ENCODE measurements around the gene PLEKHA4.
A peak's percentile ranks its signal among the peaks of the same experiment; 100 is the strongest.
"Not testable (repeated sequence)": the region's sequence is repeated elsewhere in the genome, so short reads cannot be mapped to it uniquely, and the experiment has no call there.

The PLEKHA4 gene

DNA sequence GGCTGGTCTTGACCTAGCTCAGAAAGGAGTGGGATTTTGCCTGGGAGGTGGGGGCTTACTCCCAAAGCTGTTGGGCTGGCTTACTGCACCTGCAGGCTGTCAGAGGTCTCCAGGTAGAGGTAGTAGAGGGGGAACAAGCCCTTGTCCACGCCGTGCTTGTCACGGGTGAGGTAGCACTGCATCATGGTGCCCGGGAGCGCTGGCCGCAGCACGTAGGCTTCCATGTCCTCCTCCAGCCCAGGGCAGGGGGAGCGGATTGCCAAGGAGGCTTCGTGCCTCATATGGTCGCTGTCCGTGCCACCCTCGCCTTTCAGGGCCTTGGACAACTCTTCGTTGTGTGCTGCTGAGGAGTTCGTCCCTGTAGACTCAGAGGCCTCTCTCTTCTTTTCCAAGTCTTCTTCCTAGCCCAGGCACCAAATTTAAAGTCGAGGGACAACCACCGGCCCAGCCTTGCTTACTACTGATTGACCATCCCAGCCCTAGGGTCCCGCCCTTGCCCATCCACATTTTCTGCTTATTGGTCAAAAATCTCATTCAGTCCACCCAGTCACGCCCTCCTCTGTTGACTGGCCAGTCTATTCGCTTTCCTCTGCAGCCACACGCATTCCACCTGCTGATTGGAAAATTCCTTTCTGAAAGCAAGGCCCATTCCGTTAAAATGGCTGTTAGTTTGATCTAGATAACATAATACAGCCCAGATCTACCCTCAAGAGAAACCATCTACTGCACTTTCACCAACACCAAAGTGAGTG is 19.6 kb upstream of the PLEKHA4 start:
- DNase-seq (ENCODE audit: low read depth in 1 of 2, low spot score in 1 of 2), result no peak
- Histone ChIP-seq H3K4me3 (replicated peaks; ENCODE audit: insufficient read depth, low read length) (no peak overlapping the region), H3K27me3 (ENCODE audit: insufficient read depth, poor library complexity, severe bottlenecking) (no peaks in the 10 kb centered on the region), H3K27ac (replicated peaks) (no peak overlapping the region)
- TF ChIP-seq SPI1 (IDR thresholded peaks at IDR 0.05; ENCODE audit: borderline replicate concordance, low read depth) (no peak), POLR2AphosphoS5 (IDR thresholded peaks at IDR 0.05; ENCODE audit: low read depth) (no peak), GABPA (IDR thresholded peaks at IDR 0.05; ENCODE audit: low read depth) (no peak)
- TF ChIP-seq, protein P1, sequence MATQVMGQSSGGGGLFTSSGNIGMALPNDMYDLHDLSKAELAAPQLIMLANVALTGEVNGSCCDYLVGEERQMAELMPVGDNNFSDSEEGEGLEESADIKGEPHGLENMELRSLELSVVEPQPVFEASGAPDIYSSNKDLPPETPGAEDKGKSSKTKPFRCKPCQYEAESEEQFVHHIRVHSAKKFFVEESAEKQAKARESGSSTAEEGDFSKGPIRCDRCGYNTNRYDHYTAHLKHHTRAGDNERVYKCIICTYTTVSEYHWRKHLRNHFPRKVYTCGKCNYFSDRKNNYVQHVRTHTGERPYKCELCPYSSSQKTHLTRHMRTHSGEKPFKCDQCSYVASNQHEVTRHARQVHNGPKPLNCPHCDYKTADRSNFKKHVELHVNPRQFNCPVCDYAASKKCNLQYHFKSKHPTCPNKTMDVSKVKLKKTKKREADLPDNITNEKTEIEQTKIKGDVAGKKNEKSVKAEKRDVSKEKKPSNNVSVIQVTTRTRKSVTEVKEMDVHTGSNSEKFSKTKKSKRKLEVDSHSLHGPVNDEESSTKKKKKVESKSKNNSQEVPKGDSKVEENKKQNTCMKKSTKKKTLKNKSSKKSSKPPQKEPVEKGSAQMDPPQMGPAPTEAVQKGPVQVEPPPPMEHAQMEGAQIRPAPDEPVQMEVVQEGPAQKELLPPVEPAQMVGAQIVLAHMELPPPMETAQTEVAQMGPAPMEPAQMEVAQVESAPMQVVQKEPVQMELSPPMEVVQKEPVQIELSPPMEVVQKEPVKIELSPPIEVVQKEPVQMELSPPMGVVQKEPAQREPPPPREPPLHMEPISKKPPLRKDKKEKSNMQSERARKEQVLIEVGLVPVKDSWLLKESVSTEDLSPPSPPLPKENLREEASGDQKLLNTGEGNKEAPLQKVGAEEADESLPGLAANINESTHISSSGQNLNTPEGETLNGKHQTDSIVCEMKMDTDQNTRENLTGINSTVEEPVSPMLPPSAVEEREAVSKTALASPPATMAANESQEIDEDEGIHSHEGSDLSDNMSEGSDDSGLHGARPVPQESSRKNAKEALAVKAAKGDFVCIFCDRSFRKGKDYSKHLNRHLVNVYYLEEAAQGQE (IDR thresholded peaks at IDR 0.05; ENCODE audit: insufficient replicate concordance, low read depth), result no peak
- TF ChIP-seq, protein P2, sequence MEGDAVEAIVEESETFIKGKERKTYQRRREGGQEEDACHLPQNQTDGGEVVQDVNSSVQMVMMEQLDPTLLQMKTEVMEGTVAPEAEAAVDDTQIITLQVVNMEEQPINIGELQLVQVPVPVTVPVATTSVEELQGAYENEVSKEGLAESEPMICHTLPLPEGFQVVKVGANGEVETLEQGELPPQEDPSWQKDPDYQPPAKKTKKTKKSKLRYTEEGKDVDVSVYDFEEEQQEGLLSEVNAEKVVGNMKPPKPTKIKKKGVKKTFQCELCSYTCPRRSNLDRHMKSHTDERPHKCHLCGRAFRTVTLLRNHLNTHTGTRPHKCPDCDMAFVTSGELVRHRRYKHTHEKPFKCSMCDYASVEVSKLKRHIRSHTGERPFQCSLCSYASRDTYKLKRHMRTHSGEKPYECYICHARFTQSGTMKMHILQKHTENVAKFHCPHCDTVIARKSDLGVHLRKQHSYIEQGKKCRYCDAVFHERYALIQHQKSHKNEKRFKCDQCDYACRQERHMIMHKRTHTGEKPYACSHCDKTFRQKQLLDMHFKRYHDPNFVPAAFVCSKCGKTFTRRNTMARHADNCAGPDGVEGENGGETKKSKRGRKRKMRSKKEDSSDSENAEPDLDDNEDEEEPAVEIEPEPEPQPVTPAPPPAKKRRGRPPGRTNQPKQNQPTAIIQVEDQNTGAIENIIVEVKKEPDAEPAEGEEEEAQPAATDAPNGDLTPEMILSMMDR (IDR thresholded peaks at IDR 0.05; ENCODE audit: insufficient read depth, low read length), result no peak

DNA sequence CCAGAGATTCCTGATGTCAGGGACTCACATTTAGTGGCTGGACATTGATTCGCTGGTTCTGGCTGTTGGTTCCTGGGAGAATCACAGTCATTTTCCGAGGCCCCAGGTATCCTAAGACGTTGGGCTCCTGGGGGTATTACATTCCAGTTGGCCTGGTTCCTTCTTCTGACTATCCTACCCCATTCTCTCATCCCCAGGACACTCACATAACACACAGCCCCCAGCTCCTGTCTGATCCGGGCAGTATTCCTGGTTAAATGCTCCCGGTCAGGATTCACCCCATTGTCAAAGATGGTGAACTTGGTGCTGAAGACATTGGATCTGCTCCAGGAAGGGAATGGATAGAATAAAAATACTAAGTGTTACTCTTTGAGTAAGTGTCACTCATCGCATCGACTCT is 15.3 kb upstream of the PLEKHA4 start:
- DNase-seq (ENCODE audit: low read depth in 1 of 2, low spot score in 1 of 2), result no peak
- TF ChIP-seq POLR2AphosphoS5 (IDR thresholded peaks at IDR 0.05; ENCODE audit: low read depth) (no peak), SPI1 (IDR thresholded peaks at IDR 0.05; ENCODE audit: borderline replicate concordance, low read depth) (no peak), GABPA (IDR thresholded peaks at IDR 0.05; ENCODE audit: low read depth) (no peak)
- TF ChIP-seq, protein P1 (IDR thresholded peaks at IDR 0.05; ENCODE audit: insufficient replicate concordance, low read depth), result no peak
- TF ChIP-seq, protein P2 (IDR thresholded peaks at IDR 0.05; ENCODE audit: insufficient read depth, low read length), result no peak
- Histone ChIP-seq H3K27ac (replicated peaks) (no peak overlapping the region), H3K27me3 (ENCODE audit: insufficient read depth, poor library complexity, severe bottlenecking) (no peaks in the 10 kb centered on the region), H3K4me3 (replicated peaks; ENCODE audit: insufficient read depth, low read length) (no peak overlapping the region)

DNA sequence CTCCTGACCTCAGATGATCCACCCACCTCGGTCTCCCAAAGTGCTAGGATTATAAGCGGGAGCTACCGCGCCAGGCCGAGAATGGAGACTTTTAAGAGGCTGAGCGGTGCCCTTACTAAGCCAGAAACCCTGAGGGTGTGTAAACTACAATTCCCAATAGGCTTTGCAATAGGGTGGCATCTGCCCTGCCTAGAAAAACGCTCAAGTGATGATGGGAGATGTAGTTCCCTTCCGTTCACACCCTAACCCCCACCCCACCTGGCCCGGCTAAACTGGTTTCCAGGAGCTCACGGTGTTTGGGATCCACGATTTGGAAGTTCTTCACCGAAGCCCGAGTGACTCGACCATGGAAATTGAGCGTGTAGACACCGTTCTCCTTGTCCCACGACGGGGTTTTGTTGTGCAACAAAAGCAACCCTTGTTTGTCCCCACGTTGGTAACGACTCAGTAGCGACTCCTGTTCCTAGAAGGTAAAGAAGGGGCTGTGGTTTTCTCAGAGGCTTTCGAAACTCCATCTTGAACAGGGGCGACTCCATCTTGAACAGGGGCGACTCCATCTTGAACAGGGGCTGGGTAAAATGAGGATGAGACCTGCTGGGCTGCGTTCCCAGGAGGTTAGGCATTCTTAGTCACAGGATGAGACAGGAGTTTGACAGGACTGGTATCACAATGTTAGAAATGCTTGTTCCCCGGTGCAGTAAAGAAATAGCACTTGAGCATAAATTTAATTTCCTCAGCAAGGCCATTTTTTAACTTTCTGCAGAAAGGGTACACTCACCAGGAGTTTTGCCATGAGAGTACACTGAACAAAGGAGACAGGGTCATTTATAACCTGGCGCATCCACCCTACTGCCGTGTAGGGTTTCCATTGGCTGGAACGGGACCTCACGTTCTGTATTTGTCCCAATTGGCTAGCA is 13.6 kb upstream of the PLEKHA4 start:
- TF ChIP-seq SPI1 (IDR thresholded peaks at IDR 0.05; ENCODE audit: borderline replicate concordance, low read depth) (no peak), GABPA (IDR thresholded peaks at IDR 0.05; ENCODE audit: low read depth) (no peak), POLR2AphosphoS5 (IDR thresholded peaks at IDR 0.05; ENCODE audit: low read depth) (no peak)
- TF ChIP-seq, protein P1 (IDR thresholded peaks at IDR 0.05; ENCODE audit: insufficient replicate concordance, low read depth), result no peak
- TF ChIP-seq, protein P2 (IDR thresholded peaks at IDR 0.05; ENCODE audit: insufficient read depth, low read length), result no peak
- no peak overlapping the region for H3K27ac ChIP-seq (replicated peaks)
- H3K4me3 ChIP-seq (replicated peaks; ENCODE audit: insufficient read depth, low read length), result no peak overlapping the region
- peak in 1 of 2 experiments; percentile 15 for DNase-seq (ENCODE audit: low read depth in 1 of 2, low spot score in 1 of 2)
- H3K27me3 ChIP-seq (ENCODE audit: insufficient read depth, poor library complexity, severe bottlenecking), result no peaks in the 10 kb centered on the region

DNA sequence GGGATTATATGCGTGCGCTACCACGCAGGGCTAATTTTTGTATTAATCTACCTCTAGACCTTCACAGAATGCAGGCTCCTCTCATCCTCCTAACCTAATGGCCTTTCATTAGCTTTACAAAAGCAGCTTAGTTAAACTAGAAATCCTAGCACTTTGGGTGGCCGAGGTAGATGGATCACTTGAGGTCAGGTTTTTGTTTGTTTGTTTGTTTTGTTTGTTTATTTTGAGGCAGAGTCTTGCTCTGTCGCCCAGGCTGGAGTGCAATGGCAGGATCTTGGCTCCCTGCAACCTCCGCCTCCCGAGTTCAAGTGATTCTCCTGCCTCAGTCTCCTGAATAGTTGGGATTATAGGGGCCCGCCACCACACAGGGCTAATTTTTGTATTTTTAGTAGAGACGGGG is 11.3 kb upstream of the PLEKHA4 start:
- not testable (repeated sequence) for DNase-seq (ENCODE audit: low read depth in 1 of 2, low spot score in 1 of 2); H3K27ac ChIP-seq (replicated peaks); H3K27me3 ChIP-seq (ENCODE audit: insufficient read depth, poor library complexity, severe bottlenecking); H3K4me3 ChIP-seq (replicated peaks; ENCODE audit: insufficient read depth, low read length)

Data from HL-60 (cell line).